ENCODE data around the gene EIF2D. TPM values are rescaled to one million over a fixed set of nuclear protein-coding genes. Genes with fewer than 3 reads are reported as not detected.
A peak's percentile ranks its signal among the peaks of the same experiment; 100 is the strongest.

Gene EIF2D
- total and polyA plus RNA-seq, 8 donors: 20.9 to 37.9 (median 29.3) TPM

- H3K27ac ChIP-seq: no peak overlapping the region
- 67 to 69% methylated on average over 1 of the region's 1 CpG for WGBS, 2 donors
- H3K9me3 ChIP-seq: no peaks in the 10 kb centered on the region
- DNase-seq (no peak), ATAC-seq (no peak), FAIRE-seq (no peak)
- H3K4me3 ChIP-seq: no peak overlapping the region
- no peaks in the 10 kb centered on the region for H3K36me3 ChIP-seq
- H3K27me3 ChIP-seq: no peaks in the 10 kb centered on the region
- intact Hi-C loops (cut with DNase I): no loop called here
- TF ChIP-seq CTCF (IDR thresholded peaks at IDR 0.05): no peak
- peaks cover 3 to 20% (median 19%) of the 10 kb centered on the region in 3 donors for H3K4me1 ChIP-seq
These were observed 48.7 kb downstream of the EIF2D start for GRCh38 chr1:206563367-206564207.

DNA sequence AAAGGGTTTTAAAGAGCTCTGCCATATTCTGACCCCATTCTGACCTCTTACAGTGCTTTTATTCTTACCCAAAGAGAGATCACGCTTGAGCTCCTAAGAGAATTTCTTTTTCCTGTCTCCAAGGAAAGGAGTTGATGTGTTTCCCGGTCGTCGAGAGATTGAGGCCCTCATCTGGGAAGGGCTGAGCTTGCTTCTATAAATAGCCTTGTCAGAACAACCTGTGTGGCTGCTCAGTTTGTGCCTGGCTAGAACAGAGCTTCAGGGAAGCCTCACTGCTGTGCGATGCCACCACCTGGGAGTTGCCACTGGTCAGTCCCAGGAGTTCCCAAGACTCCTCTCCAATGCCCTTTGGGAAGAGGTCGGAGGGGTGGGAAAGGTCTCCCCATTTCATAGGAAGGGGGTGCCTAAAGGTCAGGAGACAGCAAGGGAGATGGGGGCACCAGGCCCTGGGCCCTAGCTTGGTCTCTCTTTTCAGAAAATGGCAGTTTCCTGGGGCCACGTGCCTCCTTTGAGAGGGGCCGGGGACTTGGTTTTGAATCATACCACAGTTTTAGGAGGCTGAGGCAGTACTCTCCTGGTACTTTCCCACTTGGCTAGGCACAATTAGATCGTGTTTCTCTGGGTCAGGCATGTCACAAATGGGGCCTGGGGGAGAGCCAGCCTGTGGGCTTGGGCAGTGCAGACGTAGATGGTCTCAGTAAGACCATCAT, 52.1 kb downstream of the EIF2D start:
- intact Hi-C loops (cut with DNase I): no loop called here
- peak in 1 of 6 donors; percentile 27 for DNase-seq
- FAIRE-seq: no peak
- peak overlapping the region; percentile 9 to 87 (median 48) for H3K27ac ChIP-seq
- H3K4me3 ChIP-seq: peak overlapping the region in 1 of 4 donors; percentile 65
- no peak for TF ChIP-seq CTCF (IDR thresholded peaks at IDR 0.05)
- 46 to 50% methylated on average over 10 of the region's 10 CpGs for WGBS, 2 donors
- H3K9me3 ChIP-seq: no peaks in the 10 kb centered on the region
- peaks cover 13 to 47% (median 32%) of the 10 kb centered on the region in 3 donors for H3K4me1 ChIP-seq
- peak in 3 of 4 donors; percentile 26 to 47 (median 39) for ATAC-seq
- no peaks in the 10 kb centered on the region for H3K36me3 ChIP-seq
- no peaks in the 10 kb centered on the region for H3K27me3 ChIP-seq

- FAIRE-seq: no peak
- H3K4me3 ChIP-seq: peak overlapping the region in 1 of 4 donors; percentile 65
- DNase-seq: no peak
These were observed 52.6 kb downstream of the EIF2D start for GRCh38 chr1:206559672-206559995.

GRCh38 chr1:206558794-206559671, 53.2 kb downstream of the EIF2D start:
- no peak for TF ChIP-seq CTCF (IDR thresholded peaks at IDR 0.05)
- no peaks in the 10 kb centered on the region for H3K27me3 ChIP-seq
- no peak for DNase-seq
- no peak for ATAC-seq
- peak overlapping the region; percentile 9 to 87 (median 48) for H3K27ac ChIP-seq
- FAIRE-seq: no peak
- no peaks in the 10 kb centered on the region for H3K36me3 ChIP-seq
- intact Hi-C loops (cut with DNase I): no loop called here
- H3K4me3 ChIP-seq: peak overlapping the region in 1 of 4 donors; percentile 65
- H3K9me3 ChIP-seq: no peaks in the 10 kb centered on the region
- peaks cover 13 to 52% (median 34%) of the 10 kb centered on the region in 3 donors for H3K4me1 ChIP-seq
- 59 to 60% methylated on average over 6 of the region's 6 CpGs for WGBS, 2 donors

More at GRCh38 chr1:206559672-206559995, 52.6 kb downstream of the EIF2D start:
- H3K27me3 ChIP-seq: no peaks in the 10 kb centered on the region
- 59 to 63% methylated on average over 5 of the region's 5 CpGs for WGBS, 2 donors
- H3K4me1 ChIP-seq: peaks cover 13 to 52% (median 34%) of the 10 kb centered on the region in 3 donors
- ATAC-seq: no peak
- H3K27ac ChIP-seq: peak overlapping the region; percentile 9 to 87 (median 48)
- intact Hi-C loops (cut with DNase I): no loop called here
- TF ChIP-seq CTCF (IDR thresholded peaks at IDR 0.05): no peak
- H3K36me3 ChIP-seq: no peaks in the 10 kb centered on the region
- H3K9me3 ChIP-seq: no peaks in the 10 kb centered on the region

Data from pancreas (tissue), 10 donors.